ENCODE results near the gene TMEM119.

DNA sequence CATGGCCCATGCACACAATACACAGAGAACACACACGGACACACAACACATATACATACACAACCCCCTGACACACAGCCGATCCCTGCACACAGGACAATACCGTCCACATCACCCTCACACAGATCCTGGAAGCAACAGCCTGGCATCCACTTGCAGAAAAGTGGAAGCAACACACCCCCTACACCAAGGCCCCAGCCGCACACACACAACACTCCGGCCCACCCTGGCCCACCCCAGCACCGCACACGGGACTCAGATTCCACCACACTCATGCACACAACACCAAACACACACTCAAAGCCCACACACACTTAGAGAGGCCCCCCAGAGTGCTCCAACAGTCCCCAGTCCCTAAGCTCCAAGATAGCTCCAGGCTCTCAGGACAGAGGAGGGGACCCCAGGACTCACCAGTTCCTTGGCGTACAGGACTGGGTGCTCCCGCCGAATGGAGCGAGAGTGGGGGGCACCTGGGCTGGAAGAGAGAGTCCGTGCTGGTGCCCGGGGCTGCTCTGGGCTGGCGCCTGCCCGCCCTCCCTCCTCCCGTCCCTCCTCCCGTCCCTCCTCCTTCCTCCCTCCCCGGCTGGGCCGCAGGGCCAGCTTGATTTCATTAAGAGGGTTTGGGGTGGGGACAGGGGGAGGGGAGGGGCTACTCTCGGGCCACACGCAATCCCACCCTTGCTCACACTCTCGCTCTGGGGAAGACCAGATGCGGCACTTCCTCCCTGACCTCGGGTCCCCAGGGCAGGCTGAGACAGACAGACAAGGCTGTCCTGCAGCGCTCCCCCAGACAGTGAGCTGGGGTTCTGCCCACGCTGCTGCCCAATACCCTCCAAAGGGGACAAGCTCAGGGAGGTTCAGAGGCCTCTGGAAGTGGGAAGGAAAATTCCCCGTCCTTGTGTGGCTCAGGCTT lies at the start of gene TMEM119:
- no peak for TF ChIP-seq ZNF398 (CRISPR knock-in tag; IDR thresholded peaks at IDR 0.05)
- no peak for TF ChIP-seq RBFOX2 (IDR thresholded peaks at IDR 0.05; ENCODE audit: low read depth, low read length)
